Epithelial cell of esophagus (primary cell): Measurements from ENCODE around the gene SCP2.

Experiments
- DNase-seq: peaks from one replicate; pipeline ENCODE4 v3.0.0; 2010; ENCODE audit warnings: low read depth
- H3K4me3 ChIP-seq: 2 replicates; pipeline ENCODE4 v1.5.1; 2011; ENCODE audit warnings: mild to moderate bottlenecking, low read length, control low read depth
- CTCF ChIP-seq: IDR thresholded peaks from 2 replicates; pipeline ENCODE4 v1.5.1; 2011; ENCODE audit warnings: low read depth, mild to moderate bottlenecking, low read length, control low read depth, inconsistent platforms; ENCODE audit not compliant: insufficient read depth; ENCODE audit errors: missing control alignments

The SCP2 gene

GRCh38 chr1:53076721-53077598, 149.9 kb downstream of the SCP2 start:
- TF ChIP-seq CTCF: no peak
- no peak for DNase-seq
- H3K4me3 ChIP-seq: no peak overlapping the region

GRCh38 chr1:53077599-53077965, 150.5 kb downstream of the SCP2 start:
- no peak for TF ChIP-seq CTCF
- no peak overlapping the region for H3K4me3 ChIP-seq
- no peak for DNase-seq

- no peak for DNase-seq
- TF ChIP-seq CTCF: no peak
- no peak overlapping the region for H3K4me3 ChIP-seq
These were observed 151.4 kb downstream of the SCP2 start for GRCh38 chr1:53078333-53079101.

GRCh38 chr1:53079251-53079650, 152.2 kb downstream of the SCP2 start:
- no peak for TF ChIP-seq CTCF
- no peak overlapping the region for H3K4me3 ChIP-seq
- DNase-seq: no peak

- no peak overlapping the region for H3K4me3 ChIP-seq
- no peak for DNase-seq
- no peak for TF ChIP-seq CTCF
These were observed 153.0 kb downstream of the SCP2 start for GRCh38 chr1:53080041-53080440.

GRCh38 chr1:53080769-53081168, 153.7 kb downstream of the SCP2 start:
- DNase-seq: no peak
- no peak overlapping the region for H3K4me3 ChIP-seq
- TF ChIP-seq CTCF: no peak
